ENCODE measurements around the gene FGFBP3.

DNA sequence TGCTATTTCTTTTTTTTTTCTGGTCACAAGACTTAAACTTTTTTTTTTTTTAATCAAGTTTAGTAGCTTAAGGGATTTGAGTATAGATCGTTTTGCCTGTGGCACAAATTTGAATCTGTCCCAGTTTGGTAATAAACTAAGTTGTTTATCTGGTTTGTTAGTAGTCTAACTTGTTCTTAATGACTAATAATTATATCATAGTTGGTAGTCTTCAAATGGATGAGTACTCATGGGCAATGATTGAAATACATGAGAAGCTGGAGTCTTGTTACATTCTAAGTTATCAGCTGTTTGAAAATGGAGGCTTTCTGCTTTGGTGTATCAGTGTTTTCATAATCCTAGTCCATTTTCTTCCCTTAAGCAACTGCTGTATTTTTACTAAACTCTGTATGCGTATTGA is 26.6 kb upstream of the FGFBP3 start:
- TF ChIP-seq, protein P1, sequence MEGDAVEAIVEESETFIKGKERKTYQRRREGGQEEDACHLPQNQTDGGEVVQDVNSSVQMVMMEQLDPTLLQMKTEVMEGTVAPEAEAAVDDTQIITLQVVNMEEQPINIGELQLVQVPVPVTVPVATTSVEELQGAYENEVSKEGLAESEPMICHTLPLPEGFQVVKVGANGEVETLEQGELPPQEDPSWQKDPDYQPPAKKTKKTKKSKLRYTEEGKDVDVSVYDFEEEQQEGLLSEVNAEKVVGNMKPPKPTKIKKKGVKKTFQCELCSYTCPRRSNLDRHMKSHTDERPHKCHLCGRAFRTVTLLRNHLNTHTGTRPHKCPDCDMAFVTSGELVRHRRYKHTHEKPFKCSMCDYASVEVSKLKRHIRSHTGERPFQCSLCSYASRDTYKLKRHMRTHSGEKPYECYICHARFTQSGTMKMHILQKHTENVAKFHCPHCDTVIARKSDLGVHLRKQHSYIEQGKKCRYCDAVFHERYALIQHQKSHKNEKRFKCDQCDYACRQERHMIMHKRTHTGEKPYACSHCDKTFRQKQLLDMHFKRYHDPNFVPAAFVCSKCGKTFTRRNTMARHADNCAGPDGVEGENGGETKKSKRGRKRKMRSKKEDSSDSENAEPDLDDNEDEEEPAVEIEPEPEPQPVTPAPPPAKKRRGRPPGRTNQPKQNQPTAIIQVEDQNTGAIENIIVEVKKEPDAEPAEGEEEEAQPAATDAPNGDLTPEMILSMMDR (IDR thresholded peaks at IDR 0.05) = no peak
- TF ChIP-seq POLR2A (IDR thresholded peaks at IDR 0.05) = no peak
